Activated naive CD8-positive, alpha-beta T cell treated with anti-CD3 and anti-CD28 coated beads, Interleukin-2, amount 50 U/mL, for 24 hours (primary cell): Measurements from ENCODE around the gene STXBP1.
A peak's percentile ranks its signal among the peaks of the same experiment; 100 is the strongest.
"Not testable (repeated sequence)": the region's sequence is repeated elsewhere in the genome, so short reads cannot be mapped to it uniquely, and the experiment has no call there.

Experiments
- ATAC-seq: fragments of 150-1000 bp; cut with Tn5 transposase; one replicate; pipeline ENCODE4 v1.10.0; 2021
- DNase-seq: peaks from one replicate; pipeline ENCODE4 v3.0.0; 2021
- H3K27ac Mint-ChIP-seq: one replicate; pipeline ENCODE4 v1.8.0; 2021; ENCODE audit warnings: mild to moderate bottlenecking, mixed read lengths
- H3K27me3 Mint-ChIP-seq: one replicate; pipeline ENCODE4 v1.8.0; 2021; ENCODE audit warnings: mixed read lengths
- H3K36me3 Mint-ChIP-seq: one replicate; pipeline ENCODE4 v1.8.0; 2021; ENCODE audit warnings: low read depth, mixed read lengths
- H3K4me1 Mint-ChIP-seq: one replicate; pipeline ENCODE4 v1.8.0; 2021; ENCODE audit warnings: mixed read lengths
- H3K4me3 Mint-ChIP-seq: one replicate; pipeline ENCODE4 v1.8.0; 2021; ENCODE audit warnings: mild to moderate bottlenecking, moderate library complexity, mixed read lengths
- H3K9me3 Mint-ChIP-seq: one replicate; pipeline ENCODE4 v1.8.0; 2021; ENCODE audit warnings: mixed read lengths

The STXBP1 gene

GRCh38 chr9:127571971-127572370 is 40.1 kb upstream of the STXBP1 start:
- no peak for DNase-seq
- Mint-ChIP-seq H3K9me3 (no peaks in the 10 kb centered on the region), H3K4me3 (no peak overlapping the region), H3K36me3 (no peaks in the 10 kb centered on the region), H3K27ac (no peak overlapping the region), H3K4me1 (peaks cover 58% of the 10 kb centered on the region), H3K27me3 (no peaks in the 10 kb centered on the region)
- ATAC-seq, result no peak

GRCh38 chr9:127572961-127573721 is 38.9 kb upstream of the STXBP1 start:
- Mint-ChIP-seq H3K36me3 (no peaks in the 10 kb centered on the region), H3K27ac (no peak overlapping the region), H3K4me1 (peaks cover 52% of the 10 kb centered on the region), H3K27me3 (no peaks in the 10 kb centered on the region), H3K4me3 (no peak overlapping the region), H3K9me3 (no peaks in the 10 kb centered on the region)
- DNase-seq (no peak), ATAC-seq (no peak)

GRCh38 chr9:127574072-127574993 is 37.7 kb upstream of the STXBP1 start:
- Mint-ChIP-seq H3K27me3 (no peaks in the 10 kb centered on the region), H3K36me3 (no peaks in the 10 kb centered on the region), H3K4me3 (peak overlapping the region; percentile 59), H3K27ac (peak overlapping the region; percentile 62), H3K4me1 (peaks cover 60% of the 10 kb centered on the region), H3K9me3 (no peaks in the 10 kb centered on the region)
- ATAC-seq (peak; percentile 29), DNase-seq (peak; percentile 69)

- no peak overlapping the region for H3K4me3 Mint-ChIP-seq
- H3K9me3 Mint-ChIP-seq, result no peaks in the 10 kb centered on the region
- H3K27ac Mint-ChIP-seq, result no peak overlapping the region
- peaks cover 1% of the 10 kb centered on the region for H3K27me3 Mint-ChIP-seq
- peaks cover 59% of the 10 kb centered on the region for H3K4me1 Mint-ChIP-seq
- DNase-seq (no peak), ATAC-seq (no peak)
- no peaks in the 10 kb centered on the region for H3K36me3 Mint-ChIP-seq
These were observed 36.0 kb upstream of the STXBP1 start for GRCh38 chr9:127575875-127576778.

GRCh38 chr9:127577194-127577593 is 34.9 kb upstream of the STXBP1 start:
- peaks cover 58% of the 10 kb centered on the region for H3K4me1 Mint-ChIP-seq
- not testable (repeated sequence) for H3K36me3 Mint-ChIP-seq, ATAC-seq, H3K9me3 Mint-ChIP-seq, DNase-seq, H3K4me3 Mint-ChIP-seq, H3K27me3 Mint-ChIP-seq, H3K27ac Mint-ChIP-seq

GRCh38 chr9:127578627-127578951 is 33.5 kb upstream of the STXBP1 start:
- Mint-ChIP-seq H3K9me3 (no peaks in the 10 kb centered on the region), H3K27ac (peak overlapping the region; percentile 88), H3K36me3 (no peaks in the 10 kb centered on the region), H3K27me3 (peaks cover 2% of the 10 kb centered on the region), H3K4me3 (peak overlapping the region; percentile 77), H3K4me1 (peaks cover 47% of the 10 kb centered on the region)
- DNase-seq (no peak), ATAC-seq (no peak)

GRCh38 chr9:127578952-127579853 is 32.9 kb upstream of the STXBP1 start:
- peak overlapping the region; percentile 77 for H3K4me3 Mint-ChIP-seq
- H3K27ac Mint-ChIP-seq, result peak overlapping the region; percentile 88
- ATAC-seq (peak; percentile 100), DNase-seq (peak; percentile 84)
- peaks cover 2% of the 10 kb centered on the region for H3K27me3 Mint-ChIP-seq
- peaks cover 46% of the 10 kb centered on the region for H3K4me1 Mint-ChIP-seq
- H3K36me3 Mint-ChIP-seq, result no peaks in the 10 kb centered on the region
- no peaks in the 10 kb centered on the region for H3K9me3 Mint-ChIP-seq

- H3K9me3 Mint-ChIP-seq, result no peaks in the 10 kb centered on the region
- ATAC-seq (no peak), DNase-seq (no peak)
- peaks cover 2% of the 10 kb centered on the region for H3K27me3 Mint-ChIP-seq
- no peak overlapping the region for H3K27ac Mint-ChIP-seq
- H3K4me3 Mint-ChIP-seq, result no peak overlapping the region
- H3K36me3 Mint-ChIP-seq, result no peaks in the 10 kb centered on the region
- H3K4me1 Mint-ChIP-seq, result peaks cover 36% of the 10 kb centered on the region
These were observed 31.7 kb upstream of the STXBP1 start for GRCh38 chr9:127580366-127580765.

GRCh38 chr9:127580879-127581475 is 31.1 kb upstream of the STXBP1 start:
- peaks cover 2% of the 10 kb centered on the region for H3K27me3 Mint-ChIP-seq
- H3K9me3 Mint-ChIP-seq, result no peaks in the 10 kb centered on the region
- H3K27ac Mint-ChIP-seq, result no peak overlapping the region
- peaks cover 33% of the 10 kb centered on the region for H3K4me1 Mint-ChIP-seq
- no peak for DNase-seq
- H3K36me3 Mint-ChIP-seq, result no peaks in the 10 kb centered on the region
- no peak overlapping the region for H3K4me3 Mint-ChIP-seq
- ATAC-seq, result no peak

- H3K4me1 Mint-ChIP-seq, result peaks cover 19% of the 10 kb centered on the region
- peaks cover 13% of the 10 kb centered on the region for H3K27me3 Mint-ChIP-seq
- H3K9me3 Mint-ChIP-seq, ATAC-seq, H3K27ac Mint-ChIP-seq, H3K4me3 Mint-ChIP-seq, DNase-seq, H3K36me3 Mint-ChIP-seq: not testable (repeated sequence)
These were observed 27.6 kb upstream of the STXBP1 start for GRCh38 chr9:127584474-127584805.

- H3K27ac Mint-ChIP-seq, result no peak overlapping the region
- H3K4me1 Mint-ChIP-seq, result peaks cover 12% of the 10 kb centered on the region
- ATAC-seq (no peak), DNase-seq (no peak)
- no peaks in the 10 kb centered on the region for H3K9me3 Mint-ChIP-seq
- H3K4me3 Mint-ChIP-seq, result no peak overlapping the region
- H3K36me3 Mint-ChIP-seq, result no peaks in the 10 kb centered on the region
- H3K27me3 Mint-ChIP-seq, result peaks cover 17% of the 10 kb centered on the region
These were observed 26.8 kb upstream of the STXBP1 start for GRCh38 chr9:127585161-127585819.

GRCh38 chr9:127586096-127586495 is 26.0 kb upstream of the STXBP1 start:
- ATAC-seq, result no peak
- peaks cover 16% of the 10 kb centered on the region for H3K27me3 Mint-ChIP-seq
- no peaks in the 10 kb centered on the region for H3K9me3 Mint-ChIP-seq
- H3K4me3 Mint-ChIP-seq, result no peak overlapping the region
- no peak overlapping the region for H3K27ac Mint-ChIP-seq
- no peaks in the 10 kb centered on the region for H3K36me3 Mint-ChIP-seq
- DNase-seq, result no peak
- H3K4me1 Mint-ChIP-seq, result peaks cover 8% of the 10 kb centered on the region

GRCh38 chr9:127586537-127586936 is 25.5 kb upstream of the STXBP1 start:
- Mint-ChIP-seq H3K9me3 (no peaks in the 10 kb centered on the region), H3K27ac (no peak overlapping the region), H3K36me3 (no peaks in the 10 kb centered on the region), H3K27me3 (peaks cover 15% of the 10 kb centered on the region), H3K4me3 (no peak overlapping the region), H3K4me1 (peaks cover 8% of the 10 kb centered on the region)
- ATAC-seq (peak; percentile 62), DNase-seq (peak; percentile 67)
